Stimulated activated CD4-positive, alpha-beta T cell treated with anti-CD3 and anti-CD28 coated beads, Interleukin-12 subunit alpha, Interleukin-12 subunit beta, amount 100 ng/mL, for 48 hours (primary cell): ENCODE data around the gene TTC7B.

Experiments used
- DNase-seq, 3 donors: peaks; one replicate each; pipeline ENCODE4 v3.0.0-alpha.2; 2020; ENCODE audit warnings: low read depth in 2 of 3, low spot score in 1 of 3

The TTC7B gene

GRCh38 chr14:90548455-90548854 is 267.8 kb downstream of the TTC7B start:
- DNase-seq, result no peak

- no peak for DNase-seq
Observed at GRCh38 chr14:90547968-90548367, 268.3 kb downstream of the TTC7B start.

- no peak for DNase-seq
Observed at GRCh38 chr14:90547250-90547649, 269.0 kb downstream of the TTC7B start.

GRCh38 chr14:90546767-90547166 is 269.5 kb downstream of the TTC7B start:
- DNase-seq, result no peak

GRCh38 chr14:90545966-90546751 is 270.1 kb downstream of the TTC7B start:
- DNase-seq, result no peak

- no peak for DNase-seq
Observed at GRCh38 chr14:90545382-90545781, 270.8 kb downstream of the TTC7B start.

GRCh38 chr14:90544971-90545370 is 271.3 kb downstream of the TTC7B start:
- no peak for DNase-seq

- no peak for DNase-seq
Observed at GRCh38 chr14:90544566-90544965, 271.7 kb downstream of the TTC7B start.

GRCh38 chr14:90543876-90544275 is 272.4 kb downstream of the TTC7B start:
- no peak for DNase-seq

- no peak for DNase-seq
Observed at GRCh38 chr14:90541076-90541634, 275.1 kb downstream of the TTC7B start.

- no peak for DNase-seq
Observed at GRCh38 chr14:90540437-90540836, 275.8 kb downstream of the TTC7B start.

- DNase-seq, result no peak
Observed at GRCh38 chr14:90539996-90540395, 276.2 kb downstream of the TTC7B start.

- DNase-seq, result no peak
Observed at GRCh38 chr14:90539496-90539775, 276.8 kb downstream of the TTC7B start.

GRCh38 chr14:90538716-90539495 is 277.3 kb downstream of the TTC7B start:
- DNase-seq, result no peak

GRCh38 chr14:90538095-90538494 is 278.1 kb downstream of the TTC7B start:
- DNase-seq, result no peak

GRCh38 chr14:90536511-90537191 is 279.6 kb downstream of the TTC7B start:
- DNase-seq, result no peak

- no peak for DNase-seq
Observed at GRCh38 chr14:90536092-90536491, 280.1 kb downstream of the TTC7B start.

GRCh38 chr14:90535556-90536090 is 280.6 kb downstream of the TTC7B start:
- no peak for DNase-seq

GRCh38 chr14:90534838-90535555 is 281.2 kb downstream of the TTC7B start:
- no peak for DNase-seq

GRCh38 chr14:90534091-90534837 is 282.0 kb downstream of the TTC7B start:
- no peak for DNase-seq
